DMS114 treated with DMSO at 0.1 percent for 48 hours (cell line): Measurements from ENCODE around the gene COX7A2L.
"Not testable (repeated sequence)": the region's sequence is repeated elsewhere in the genome, so short reads cannot be mapped to it uniquely, and the experiment has no call there.

Experiments used
- DNase-seq: peaks from one replicate; lab custom pipeline; 2025; ENCODE audit not compliant: unreplicated experiment; lab: John Stamatoyannopoulos, UW

Gene COX7A2L

DNA sequence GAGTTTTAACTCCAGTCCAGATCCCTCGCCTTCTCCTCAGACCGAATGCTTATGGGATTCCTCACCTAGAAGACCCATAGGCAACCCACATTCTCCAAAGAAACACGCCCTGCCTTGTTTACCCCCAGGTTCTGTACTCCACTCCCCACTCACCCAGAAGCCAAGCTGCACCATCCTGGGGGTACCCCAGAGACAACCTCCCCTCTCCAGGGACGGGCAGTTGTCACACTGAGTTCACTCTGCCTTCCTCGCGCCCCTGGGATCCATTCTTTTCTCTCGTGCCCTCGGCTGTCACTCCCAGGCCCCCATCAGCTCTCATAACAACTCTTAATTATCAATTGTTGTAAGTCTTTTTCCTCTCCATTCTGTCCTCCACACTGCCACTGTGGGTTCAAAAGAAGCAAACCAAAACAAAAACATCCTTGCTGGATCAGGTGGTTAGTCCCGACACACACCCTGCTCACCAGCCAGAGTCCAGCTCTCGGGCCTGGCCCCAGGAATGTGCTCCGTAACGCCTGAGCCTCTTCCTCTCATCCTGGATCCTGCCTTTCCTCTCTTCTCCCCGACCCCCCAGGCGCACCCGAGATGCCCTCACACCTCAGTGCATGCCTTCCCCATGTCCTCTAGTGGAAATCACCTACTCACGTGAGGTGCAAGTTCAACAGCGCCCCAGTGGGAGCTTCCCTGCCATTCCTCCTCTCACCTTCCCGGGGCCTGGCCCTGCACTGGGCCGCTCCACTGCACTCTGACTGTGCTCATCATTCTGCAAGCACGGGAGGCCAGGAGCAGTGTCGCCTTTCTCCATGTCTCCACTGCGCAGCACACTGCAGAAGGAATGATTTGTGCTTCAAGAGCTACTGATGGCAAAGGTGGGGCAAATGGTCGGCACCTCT lies 20.7 kb downstream of the COX7A2L start:
- DNase-seq: no peak

DNA sequence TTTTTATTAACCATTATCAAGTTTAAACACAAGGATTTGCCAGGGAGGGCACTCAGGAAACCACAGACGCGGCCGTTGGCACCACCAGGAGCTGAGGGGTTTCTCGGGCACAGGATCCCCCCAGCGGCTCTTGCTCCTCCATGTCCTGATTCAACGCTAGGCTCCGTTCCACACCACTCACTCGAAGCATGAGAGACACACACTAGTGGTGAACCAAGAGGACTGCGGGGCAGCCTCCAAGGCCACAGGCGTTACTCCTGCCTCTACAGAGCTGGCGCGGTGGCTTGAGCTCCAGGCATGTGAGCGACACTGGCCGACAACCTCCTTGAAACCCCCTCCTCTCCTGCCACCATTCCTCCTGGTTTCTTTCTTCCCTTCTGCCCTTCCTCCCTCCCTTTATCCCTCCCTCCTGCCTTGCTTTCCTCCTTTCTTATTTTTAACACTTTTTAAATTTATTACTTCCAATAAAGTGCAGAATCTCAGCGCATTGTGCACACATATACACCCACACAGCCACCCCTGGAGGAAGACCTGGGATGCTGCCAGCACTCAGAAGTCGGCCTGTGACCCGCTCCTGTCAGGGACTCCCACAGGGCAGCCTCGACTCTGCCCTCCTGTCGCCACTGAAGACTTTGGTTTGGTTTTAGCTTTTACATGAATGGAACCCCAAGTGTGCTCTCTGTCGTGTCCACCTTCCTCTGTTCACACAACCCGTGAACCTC lies 21.7 kb downstream of the COX7A2L start:
- no peak for DNase-seq

DNA sequence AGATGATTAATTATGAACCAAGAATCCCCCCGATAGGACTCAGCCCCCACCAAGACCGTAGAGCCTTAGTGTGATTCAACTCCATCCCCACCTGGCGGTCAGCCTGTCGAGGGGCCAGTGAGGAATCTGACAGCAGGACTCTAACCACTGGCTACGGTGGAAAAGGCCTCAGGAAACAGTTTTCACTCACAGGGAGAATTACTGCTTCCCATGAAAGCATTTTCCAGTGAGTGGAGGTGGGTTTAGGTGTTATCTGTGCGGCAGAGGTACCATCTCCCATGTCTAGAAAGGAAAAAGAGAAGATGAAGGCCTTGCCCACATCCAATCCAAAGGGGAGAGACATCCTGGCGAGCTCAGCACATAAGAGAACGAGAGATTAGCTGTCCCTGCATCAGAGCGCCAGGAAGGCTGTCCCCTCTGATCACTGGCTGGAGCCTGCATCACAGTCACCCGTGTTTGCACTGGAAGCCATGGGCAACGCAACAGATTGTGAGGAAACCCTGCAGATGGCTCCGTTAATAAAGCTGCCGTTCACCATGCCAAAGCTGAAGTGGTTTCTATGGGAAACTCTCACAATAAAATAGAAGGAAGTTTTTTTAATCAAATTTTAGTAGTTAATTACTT lies 22.3 kb downstream of the COX7A2L start:
- DNase-seq: no peak

DNA sequence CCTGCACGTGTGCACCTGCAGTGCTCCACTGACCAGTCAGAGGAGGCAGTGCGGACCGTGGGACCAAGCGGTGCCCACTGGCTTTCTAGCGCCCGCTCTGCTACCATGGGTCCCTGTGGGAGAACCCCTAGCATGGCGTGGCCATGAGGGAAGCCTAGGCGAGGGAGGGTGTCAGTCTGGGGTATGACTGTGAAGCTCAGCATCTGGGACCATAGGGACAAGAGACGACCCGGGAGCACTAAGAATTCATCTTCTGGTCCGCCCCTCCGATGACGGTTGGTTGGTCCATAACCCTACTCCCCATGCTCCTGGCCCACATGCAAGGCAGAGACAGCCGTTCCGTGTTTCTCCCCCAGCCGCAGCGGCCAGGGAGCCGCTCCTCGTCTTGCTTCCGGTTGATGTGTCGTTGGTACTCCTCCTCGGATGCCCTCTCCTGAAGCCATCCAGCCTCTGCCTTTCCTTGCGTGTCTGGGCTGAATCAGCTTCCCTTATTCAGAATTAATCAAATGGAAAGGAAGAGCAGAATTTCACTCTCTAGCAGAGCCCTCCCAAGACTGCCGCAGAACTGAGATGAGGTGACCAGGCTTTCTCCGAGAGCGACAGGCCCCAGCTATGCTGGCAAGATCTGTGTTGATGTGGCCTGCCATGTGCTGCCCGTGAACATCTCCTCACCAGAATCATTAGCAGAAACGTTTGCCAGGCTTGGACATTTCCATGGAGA lies 23.0 kb downstream of the COX7A2L start:
- DNase-seq: no peak

DNA sequence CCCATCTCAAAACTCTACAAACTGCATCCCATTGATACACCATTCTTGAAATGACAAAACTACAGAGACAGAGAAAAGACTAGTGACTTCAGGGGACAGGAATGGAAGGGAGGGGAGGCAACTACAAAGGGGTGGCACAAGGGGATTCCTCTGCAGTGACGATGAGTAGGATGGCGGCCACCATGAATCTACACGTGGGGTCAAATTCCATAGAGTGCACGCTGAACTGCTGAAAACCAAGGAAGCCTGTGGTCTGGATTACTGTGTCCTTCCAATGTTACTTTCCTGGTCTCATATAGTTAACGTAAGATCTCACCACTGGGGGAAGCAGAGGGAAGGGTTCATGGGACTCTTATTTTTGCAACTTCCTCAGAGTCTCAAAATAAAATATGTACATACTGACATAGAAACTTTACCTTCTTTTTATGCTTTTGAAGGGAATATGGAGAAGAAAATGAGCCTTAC lies 23.6 kb downstream of the COX7A2L start:
- no peak for DNase-seq

DNA sequence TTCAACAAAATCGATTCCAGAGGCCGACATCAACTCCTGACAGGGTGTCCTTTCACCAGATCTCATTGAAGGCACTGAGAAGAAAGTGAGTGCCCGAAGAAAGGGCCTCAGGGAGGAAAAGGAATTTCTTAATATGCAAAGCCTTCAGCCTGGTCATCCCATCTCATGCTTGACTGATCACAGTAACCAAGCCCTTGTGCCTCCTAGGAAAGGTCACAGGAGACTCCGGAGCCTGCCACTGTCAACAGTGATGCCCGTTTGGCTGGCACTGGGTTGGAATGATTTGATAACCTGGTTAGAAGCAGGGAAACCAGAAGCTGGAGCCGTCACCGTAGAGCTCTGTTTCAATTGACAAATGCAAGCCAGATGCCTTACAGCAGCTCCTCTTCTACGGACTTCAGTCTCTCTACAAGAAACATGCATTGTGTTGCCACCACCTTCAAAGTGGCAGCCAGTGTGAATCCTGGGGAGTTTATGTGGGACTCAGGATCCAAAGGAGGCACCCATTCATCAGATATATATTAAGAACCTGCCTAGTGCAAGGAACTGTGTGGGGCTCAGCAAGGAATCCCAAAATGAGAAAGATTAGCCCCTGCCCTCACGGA lies 24.6 kb downstream of the COX7A2L start:
- no peak for DNase-seq

DNA sequence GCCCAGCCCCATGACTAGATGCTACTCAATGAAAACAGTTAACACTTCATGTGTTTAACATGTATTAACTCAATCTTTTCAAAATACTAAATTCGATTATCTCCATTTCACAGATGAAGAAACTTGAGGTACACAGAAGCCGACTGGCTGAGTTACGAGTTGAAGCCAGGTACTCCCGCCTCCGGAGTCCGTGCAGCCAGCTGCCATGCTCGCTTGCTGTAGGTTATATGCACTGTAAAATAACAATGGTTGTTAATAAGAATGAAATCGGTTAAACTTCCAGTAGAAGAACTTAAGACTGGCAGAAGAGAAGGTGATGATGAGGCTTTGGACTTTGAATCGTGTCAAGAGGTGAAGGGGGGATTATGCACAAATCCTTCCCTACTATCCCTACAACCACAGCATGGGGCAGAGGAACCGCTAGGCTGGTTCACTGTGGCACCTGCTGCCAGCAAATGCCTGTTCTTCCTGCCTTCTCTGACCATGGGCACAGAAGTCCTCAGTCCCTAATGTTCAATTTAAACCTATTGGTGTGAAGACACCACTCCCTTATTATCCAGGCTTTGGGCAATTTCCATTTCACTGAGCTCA lies 25.4 kb downstream of the COX7A2L start:
- no peak for DNase-seq

DNA sequence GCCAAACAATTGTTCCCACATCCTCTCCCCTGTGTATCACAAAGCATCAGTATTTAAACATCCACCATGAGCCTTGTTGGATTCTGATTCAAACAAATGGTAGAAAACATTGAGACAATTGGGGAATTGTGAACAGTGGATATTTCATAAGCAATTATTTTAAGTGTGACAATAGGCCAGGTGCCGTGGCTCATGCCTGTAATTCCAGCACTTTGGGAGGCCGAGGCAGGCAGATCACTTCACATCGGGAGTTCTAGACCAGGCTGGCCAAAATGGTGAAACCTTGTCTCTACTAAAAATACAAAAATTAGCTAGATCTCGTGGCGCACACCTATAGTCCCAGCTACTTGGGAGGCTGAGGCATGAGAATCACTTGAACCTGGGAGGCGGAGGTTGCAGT lies 26.2 kb downstream of the COX7A2L start:
- DNase-seq: not testable (repeated sequence)

DNA sequence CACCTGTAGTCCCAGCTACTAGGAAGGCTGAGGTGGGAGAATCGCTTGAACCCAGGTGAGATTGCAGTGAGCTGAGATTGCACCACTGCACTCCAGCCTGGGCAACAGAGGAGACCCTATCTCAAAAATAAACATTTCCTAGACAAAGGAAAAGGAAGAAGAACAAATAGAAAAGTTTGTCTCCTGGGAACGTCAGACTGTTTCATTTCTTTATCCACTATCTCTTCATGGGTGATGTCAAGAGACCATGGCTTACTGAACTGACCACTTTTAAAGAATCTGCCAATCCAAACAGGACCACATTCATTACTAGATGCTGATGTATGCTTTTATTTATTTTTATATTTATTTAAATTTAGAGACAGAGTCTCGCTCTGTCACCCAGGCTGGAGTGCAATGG lies 26.8 kb downstream of the COX7A2L start:
- DNase-seq: no peak

DNA sequence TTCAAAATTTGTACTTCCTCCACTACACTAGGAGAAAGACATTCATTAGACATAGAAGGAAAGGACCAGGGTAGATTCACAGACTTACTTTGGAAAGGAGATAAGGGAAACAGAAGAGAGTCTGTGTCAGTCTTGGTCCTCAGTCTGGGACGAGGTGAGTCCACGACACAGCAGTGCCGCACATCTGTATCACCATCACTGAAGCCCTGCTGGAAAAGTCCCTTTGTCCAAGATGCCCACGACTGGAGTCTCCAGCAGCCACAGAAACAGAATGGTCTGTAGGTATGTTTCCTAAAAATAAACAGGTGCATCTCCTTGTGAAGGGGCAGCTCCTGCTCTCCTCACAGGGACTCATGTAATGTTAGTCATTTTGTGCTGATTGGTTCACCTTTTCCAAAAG lies 27.4 kb downstream of the COX7A2L start:
- no peak for DNase-seq

DNA sequence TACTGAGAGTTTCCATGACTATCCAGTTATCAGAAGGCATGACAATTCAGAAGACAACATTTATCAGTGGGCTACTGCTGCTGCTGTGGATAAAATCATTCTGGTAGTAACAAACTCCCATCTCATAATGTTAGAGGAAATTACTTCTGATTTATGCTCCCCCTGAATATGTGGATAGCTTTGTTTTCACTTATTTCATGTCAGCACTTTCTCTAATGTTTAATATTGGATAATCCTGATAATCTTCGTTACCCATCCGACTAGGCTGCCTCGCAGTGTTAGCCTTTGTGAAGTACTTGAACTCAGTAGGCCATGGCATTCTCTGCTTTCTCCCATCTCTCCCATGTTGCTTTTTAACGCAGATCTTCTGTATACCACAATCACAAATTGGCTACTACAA lies 28.4 kb downstream of the COX7A2L start:
- no peak for DNase-seq

DNA sequence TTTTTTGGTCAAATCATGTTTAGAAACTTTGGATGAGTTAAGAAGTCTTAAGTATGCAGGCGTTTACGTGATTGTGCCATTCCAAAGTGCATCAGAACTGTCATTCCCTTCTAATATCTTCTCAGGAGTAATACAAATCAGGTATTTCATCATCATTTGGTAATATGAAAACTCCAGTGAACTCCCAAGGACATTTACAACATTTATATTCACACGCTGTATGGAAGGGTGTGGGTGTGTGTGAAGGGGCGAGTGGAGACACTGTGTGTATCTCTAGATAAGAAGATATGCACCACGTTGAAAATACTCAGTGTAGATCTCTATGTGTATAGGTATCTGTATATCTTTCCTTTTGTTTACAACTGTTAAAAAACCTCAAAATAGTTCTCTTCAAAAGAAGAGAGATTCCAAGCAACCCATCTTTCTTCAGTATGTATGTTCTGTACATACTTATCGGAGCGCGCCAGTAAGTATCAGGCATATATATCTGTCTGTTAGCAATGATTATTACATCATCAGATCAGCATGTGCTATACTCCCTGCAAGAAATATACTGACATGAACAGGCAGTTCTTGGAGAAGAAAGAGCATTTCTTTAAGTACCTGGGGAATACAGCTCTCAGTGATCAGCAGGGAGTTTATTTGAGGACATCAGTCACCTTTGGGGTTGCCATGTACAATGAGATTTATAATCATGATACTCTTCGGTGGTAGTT lies 29.3 kb downstream of the COX7A2L start:
- no peak for DNase-seq

DNA sequence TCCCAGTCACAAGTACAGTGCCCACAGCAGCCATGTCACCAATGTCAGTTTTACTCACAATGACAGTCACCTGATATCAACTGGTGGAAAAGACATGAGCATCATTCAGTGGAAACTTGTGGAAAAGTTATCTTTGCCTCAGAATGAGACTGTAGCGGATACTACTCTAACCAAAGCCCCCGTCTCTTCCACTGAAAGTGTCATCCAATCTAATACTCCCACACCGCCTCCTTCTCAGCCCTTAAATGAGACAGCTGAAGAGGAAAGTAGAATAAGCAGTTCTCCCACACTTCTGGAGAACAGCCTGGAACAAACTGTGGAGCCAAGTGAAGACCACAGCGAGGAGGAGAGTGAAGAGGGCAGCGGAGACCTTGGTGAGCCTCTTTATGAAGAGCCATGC lies 31.3 kb downstream of the COX7A2L start:
- DNase-seq: no peak

DNA sequence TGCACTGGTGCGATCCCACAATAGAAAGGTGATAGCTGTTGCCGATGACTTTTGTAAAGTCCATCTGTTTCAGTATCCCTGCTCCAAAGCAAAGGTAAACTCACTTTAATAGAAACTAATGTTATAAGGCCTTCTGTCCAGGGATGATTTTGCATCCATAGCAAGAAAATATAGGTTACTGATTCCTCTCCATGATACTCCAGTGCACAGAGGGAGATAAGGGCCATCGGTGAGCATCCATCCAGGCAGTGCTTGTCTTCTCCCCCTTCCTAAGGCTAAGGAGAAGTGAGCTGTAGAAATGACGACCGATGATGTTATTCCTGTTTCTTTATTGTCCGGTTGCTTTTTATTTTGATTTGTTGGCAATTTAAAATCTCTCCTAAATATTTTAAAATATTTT lies 32.1 kb downstream of the COX7A2L start:
- no peak for DNase-seq

DNA sequence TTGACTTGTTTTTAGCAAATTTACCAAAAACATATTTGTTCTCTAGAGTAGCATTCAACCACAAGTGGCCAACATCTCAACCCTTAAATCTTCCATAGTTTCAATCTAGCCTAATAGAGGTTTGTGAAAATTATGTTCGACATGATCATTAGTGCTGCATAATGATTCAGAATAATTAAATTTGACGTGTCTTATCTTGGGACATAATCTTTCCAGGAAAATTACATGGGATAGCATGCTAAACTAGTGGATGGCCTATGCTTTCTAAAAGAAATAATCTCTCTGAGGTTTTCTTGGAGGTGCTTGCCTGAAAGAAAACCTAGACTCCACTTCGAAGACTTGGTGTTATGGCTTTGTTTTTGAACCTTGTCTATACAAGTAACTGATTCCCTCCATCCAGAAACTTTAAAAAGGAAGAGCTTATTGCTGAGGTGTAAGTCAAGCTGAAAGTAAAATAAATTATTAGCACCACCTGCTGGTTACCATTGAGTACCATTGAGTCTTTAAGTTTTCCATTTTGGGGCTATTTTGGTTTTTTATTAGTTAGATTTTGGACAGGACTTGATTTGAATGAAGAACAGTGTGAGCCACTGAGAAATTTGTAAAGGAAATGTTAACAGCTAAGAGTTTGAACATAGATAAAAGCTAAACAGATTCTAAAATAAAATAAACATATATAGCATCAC lies 32.7 kb downstream of the COX7A2L start:
- DNase-seq: peak; percentile 7

DNA sequence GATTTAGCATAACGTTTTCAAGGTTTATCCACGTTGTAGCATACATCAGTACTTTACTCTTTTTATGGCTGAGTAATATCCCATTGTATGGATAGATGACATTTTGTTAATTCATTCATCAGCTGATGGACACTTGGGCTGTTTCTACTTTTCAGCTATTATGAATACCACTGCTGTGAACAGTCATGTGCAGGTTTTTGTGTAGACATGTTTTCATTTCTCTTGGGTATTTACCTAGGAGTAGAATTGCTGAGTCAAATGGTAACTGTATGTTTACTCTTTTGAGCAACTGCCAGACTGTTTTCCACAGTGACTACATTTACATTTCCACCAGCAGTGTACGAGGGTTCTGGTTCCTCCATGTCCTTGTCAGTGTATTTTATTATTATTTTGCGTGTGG lies 33.9 kb downstream of the COX7A2L start:
- no peak for DNase-seq

DNA sequence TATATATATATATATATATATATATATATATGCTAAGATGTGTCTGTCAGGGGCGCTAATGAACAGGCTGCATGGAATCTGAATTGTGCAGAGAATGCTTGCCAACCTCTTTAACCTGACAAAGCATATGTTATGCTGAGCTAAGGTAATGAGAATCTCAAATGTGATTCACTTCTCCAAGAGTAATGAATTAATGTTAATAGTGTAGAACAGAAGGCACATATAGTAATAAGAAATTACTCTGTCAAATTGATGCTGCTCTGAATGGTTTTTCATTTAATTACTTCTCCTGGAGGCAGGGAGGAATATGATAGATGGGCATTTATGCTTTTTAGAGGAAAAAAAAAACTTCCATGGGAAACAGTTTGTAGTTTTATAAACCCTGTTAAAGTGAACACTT lies 35.4 kb downstream of the COX7A2L start:
- DNase-seq: no peak

DNA sequence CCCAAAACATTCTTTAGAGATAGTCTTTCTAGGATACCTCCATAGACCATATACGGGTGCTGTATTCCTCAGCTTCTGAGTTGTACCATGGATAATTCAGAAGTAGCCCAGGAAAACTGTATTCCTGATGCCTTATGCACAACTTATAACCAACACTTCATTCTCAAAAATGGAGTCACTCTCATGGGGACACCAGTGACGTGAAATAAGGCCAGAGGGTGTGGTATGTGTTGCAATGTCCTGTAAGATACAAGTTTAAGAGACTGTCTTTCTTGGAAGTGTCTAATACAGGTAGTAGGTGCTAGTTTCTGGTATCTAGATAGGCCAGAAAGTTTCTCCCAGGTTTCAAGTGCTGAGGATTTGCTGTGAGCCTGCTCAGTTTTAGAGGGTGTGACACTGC lies 36.1 kb downstream of the COX7A2L start:
- DNase-seq: no peak

DNA sequence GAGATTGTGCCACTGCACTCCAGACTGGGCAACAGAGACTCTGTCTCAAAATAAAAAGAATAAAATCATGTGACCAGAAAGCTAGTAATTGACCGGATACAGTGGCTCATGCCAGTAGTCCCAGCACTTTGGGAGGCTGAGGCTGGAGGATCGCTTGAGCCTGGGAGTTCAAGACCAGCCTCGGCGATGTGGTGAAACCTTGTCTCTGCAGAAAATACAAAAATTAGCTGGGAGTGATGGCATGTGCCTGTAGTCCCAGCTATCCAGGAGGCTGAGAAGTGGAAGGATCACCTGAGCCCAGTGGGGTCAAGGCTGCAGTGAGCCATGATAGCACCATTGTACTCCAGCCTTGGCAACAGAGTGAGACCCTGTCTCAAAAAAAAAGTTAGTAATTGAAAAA lies 36.8 kb downstream of the COX7A2L start:
- DNase-seq: no peak
